IMR-90 (cell line): Measurements from ENCODE around the gene GALNT13. TPM values are rescaled to one million over a fixed set of nuclear protein-coding genes. Genes with fewer than 3 reads are reported as not detected.
A peak's percentile ranks its signal among the peaks of the same experiment; 100 is the strongest.

Experiments used
- ATAC-seq: fragments of 200-7000 bp; cut with Tn5 transposase; 2 replicates; pipeline ENCODE4 v1.9.1; 2020; ENCODE audit warnings: low read depth, mild to moderate bottlenecking, moderate library complexity
- BruUV-seq: library from RNA; stranded (reverse); fragments of 400-500 nt; replicated peaks from 2 replicates; lab custom pipeline; 2021; lab: Mats Ljungman, UMichigan
- CTCF ChIA-PET: fragments of 300-600 bp; formaldehyde crosslinking; extraction: SDS; loops from one replicate; lab custom pipeline; 2021; ENCODE audit warnings: antibody characterized with exemption; lab: Yijun Ruan, JAX
- POLR2A ChIA-PET: fragments of 300-600 bp; sonication (Branson Sonifier 250); formaldehyde crosslinking; loops from one replicate; lab custom pipeline; 2022; ENCODE audit warnings: antibody characterized with exemption; ENCODE audit not compliant: unreplicated experiment; lab: Charles Lee
- DNase-seq: peaks from one replicate; pipeline ENCODE4 v3.0.0; 2013
- H2AFZ ChIP-seq: replicated peaks from 2 replicates; pipeline ENCODE3; 2013; ENCODE audit warnings: low read length, mild to moderate bottlenecking; ENCODE audit not compliant: poor library complexity
- H2AK5ac ChIP-seq: 2 replicates; pipeline ENCODE4 v1.6.1; 2013; ENCODE audit warnings: low read depth, low read length, inconsistent platforms
- H2AK9ac ChIP-seq: replicated peaks from 2 replicates; pipeline ENCODE3; 2013; ENCODE audit warnings: mild to moderate bottlenecking, low read depth, low read length, moderate library complexity; ENCODE audit not compliant: poor library complexity
- H2BK120ac ChIP-seq: 2 replicates; pipeline ENCODE4 v1.6.1; 2013; ENCODE audit warnings: low read depth, low read length, inconsistent platforms
- H2BK15ac ChIP-seq: 3 replicates; pipeline ENCODE4 v1.6.1; 2013; ENCODE audit warnings: low read depth, low read length, inconsistent platforms
- H2BK20ac ChIP-seq: 2 replicates; pipeline ENCODE4 v1.6.1; 2013; ENCODE audit warnings: low read depth, mild to moderate bottlenecking, inconsistent platforms, low read length, moderate library complexity
- H2BK5ac ChIP-seq: 2 replicates; pipeline ENCODE4 v1.6.1; 2013; ENCODE audit warnings: mild to moderate bottlenecking, low read depth, low read length, inconsistent platforms; ENCODE audit not compliant: poor library complexity, severe bottlenecking
- H3K14ac ChIP-seq: replicated peaks from 2 replicates; pipeline ENCODE4 v1.6.1; 2013; ENCODE audit warnings: low read depth, low read length, inconsistent platforms
- H3K18ac ChIP-seq: 2 replicates; pipeline ENCODE4 v1.6.1; 2013; ENCODE audit warnings: low read depth, low read length, control low read depth
- H3K23ac ChIP-seq: 2 replicates; pipeline ENCODE4 v1.6.1; 2013; ENCODE audit warnings: low read depth, low read length, inconsistent platforms
- H3K27ac ChIP-seq: 2 replicates; pipeline ENCODE4 v1.5.1; 2013; ENCODE audit warnings: mild to moderate bottlenecking, control low read depth, low read length; ENCODE audit not compliant: insufficient read depth
- H3K27me3 ChIP-seq: 2 replicates; pipeline ENCODE4 v1.6.1; 2013; ENCODE audit warnings: low read length; ENCODE audit not compliant: control insufficient read depth, insufficient read depth
- H3K36me3 ChIP-seq: 2 replicates; pipeline ENCODE4 v1.6.1; 2013; ENCODE audit warnings: low read length, mixed read lengths; ENCODE audit not compliant: control insufficient read depth, insufficient read depth
- H3K4ac ChIP-seq: 2 replicates; pipeline ENCODE4 v1.6.1; 2013; ENCODE audit warnings: low read depth, low read length, inconsistent platforms
- H3K4me1 ChIP-seq: 2 replicates; pipeline ENCODE4 v1.6.1; 2013; ENCODE audit warnings: low read length, mixed read lengths; ENCODE audit not compliant: control insufficient read depth, insufficient read depth
- H3K4me2 ChIP-seq: 2 replicates; pipeline ENCODE4 v1.6.1; 2013; ENCODE audit warnings: low read depth, mild to moderate bottlenecking, control low read depth, low read length, moderate library complexity
- H3K4me3 ChIP-seq: 2 replicates; pipeline ENCODE4 v1.5.1; 2013; ENCODE audit warnings: low read depth, mild to moderate bottlenecking, control low read depth, low read length, moderate library complexity; ENCODE audit not compliant: insufficient read depth
- H3K56ac ChIP-seq: 2 replicates; pipeline ENCODE4 v1.6.1; 2013; ENCODE audit warnings: low read length, inconsistent platforms; ENCODE audit not compliant: insufficient read depth; ENCODE audit errors: extremely low read depth
- H3K79me1 ChIP-seq, 2 experiments: 2 replicates each; pipeline ENCODE4 v1.6.1; 2013; ENCODE audit warnings: low read length in 2 of 2, inconsistent platforms in 1 of 2, low read depth in 1 of 2
- H3K9ac ChIP-seq: 2 replicates; pipeline ENCODE4 v1.6.1; 2013; ENCODE audit warnings: low read depth, low read length, control low read depth
- H3K9me1 ChIP-seq: 2 replicates; pipeline ENCODE4 v1.6.1; 2013; ENCODE audit warnings: low read length, inconsistent platforms; ENCODE audit not compliant: insufficient read depth
- H3K9me3 ChIP-seq: 2 replicates; pipeline ENCODE4 v1.6.1; 2013; ENCODE audit warnings: low read length; ENCODE audit not compliant: control insufficient read depth, insufficient read depth
- H4K20me1 ChIP-seq: 2 replicates; pipeline ENCODE4 v1.6.1; 2013; ENCODE audit warnings: low read length, inconsistent platforms; ENCODE audit not compliant: insufficient read depth
- H4K5ac ChIP-seq: 2 replicates; pipeline ENCODE4 v1.6.1; 2013; ENCODE audit warnings: mild to moderate bottlenecking, low read depth, low read length, control low read depth
- H4K8ac ChIP-seq, 2 experiments: 2 replicates each; pipeline ENCODE4 v1.6.1; 2013; ENCODE audit warnings: low read depth in 2 of 2, low read length in 2 of 2, control low read depth in 1 of 2, inconsistent platforms in 1 of 2
- H4K91ac ChIP-seq: 2 replicates; pipeline ENCODE4 v1.6.1; 2013; ENCODE audit warnings: low read depth, low read length, inconsistent platforms; ENCODE audit not compliant: insufficient read depth
- FOS ChIP-seq: fragments of 150-350 bp; IDR thresholded peaks from 2 replicates; pipeline ENCODE4 v1.6.1; 2016; ENCODE audit warnings: low read depth, low read length
- MAFK ChIP-seq: IDR thresholded peaks from 2 replicates; pipeline ENCODE4 v1.6.1; 2012; ENCODE audit warnings: low read depth, low read length, improper control_type of control experiment
- RCOR1 ChIP-seq: IDR thresholded peaks from 2 replicates; pipeline ENCODE4 v1.6.1; 2012; ENCODE audit warnings: mild to moderate bottlenecking, low read length, improper control_type of control experiment; ENCODE audit not compliant: insufficient replicate concordance
- whole genome bisulfite sequencing, 2 experiments: methylation state at CpG; one replicate each; pipeline versions ENCODE4 v1.1.5 to v1.1.7; 2013; ENCODE audit warnings: missing lambda C conversion rate in 2 of 2; ENCODE audit not compliant: insufficient read length in 1 of 2; ENCODE audit errors: extremely low coverage in 2 of 2; 5-methylcytosine and 5-hydroxymethylcytosine counted together
- dilution Hi-C: fragments of 300-500 bp; cut with HindIII; formaldehyde crosslinking; loops from one replicate; pipeline ENCODE4 v1.14.3; 2018; ENCODE audit warnings: low sequenced_read_pairs; ENCODE audit not compliant: unreplicated experiment
- in situ Hi-C: fragments of 300-500 bp; cut with MboI; formaldehyde crosslinking; loops from 3 replicates; pipeline ENCODE4 v1.14.3; 2019; ENCODE audit warnings: low sequenced_read_pairs, inconsistent platforms, mixed read lengths
- intact Hi-C: fragments of 100-400 bp; cut with micrococcal nuclease; formaldehyde crosslinking; loops from 2 replicates; pipeline ENCODE4 v1.10.0; 2022
- polyA plus RNA-seq, 3 experiments: library from polyadenylated mRNA; depleted of rRNA; stranded (reverse); fragments of >200 nt; gene quantifications; 2 replicates each; pipeline ENCODE4 v1.2.3, GENCODE V29; 2012; ENCODE audit warnings: low replicate concordance in 1 of 3
- total RNA-seq: library from RNA; depleted of rRNA; stranded (reverse); fragments of >200 nt; gene quantifications from 2 replicates; pipeline ENCODE4 v1.2.3, GENCODE V29; 2012
- TF ChIP-seq, protein P1 (sequence below): fragments of 150-350 bp; IDR thresholded peaks from 2 replicates; pipeline ENCODE4 v1.6.1; 2016; ENCODE audit warnings: low read depth, mild to moderate bottlenecking, low read length, moderate library complexity, borderline replicate concordance

The GALNT13 gene
- total and polyA plus RNA-seq, 2 of the 4 experiments (the other 2 are of a cell fraction), result 0.03 TPM; not detected in 1

DNA sequence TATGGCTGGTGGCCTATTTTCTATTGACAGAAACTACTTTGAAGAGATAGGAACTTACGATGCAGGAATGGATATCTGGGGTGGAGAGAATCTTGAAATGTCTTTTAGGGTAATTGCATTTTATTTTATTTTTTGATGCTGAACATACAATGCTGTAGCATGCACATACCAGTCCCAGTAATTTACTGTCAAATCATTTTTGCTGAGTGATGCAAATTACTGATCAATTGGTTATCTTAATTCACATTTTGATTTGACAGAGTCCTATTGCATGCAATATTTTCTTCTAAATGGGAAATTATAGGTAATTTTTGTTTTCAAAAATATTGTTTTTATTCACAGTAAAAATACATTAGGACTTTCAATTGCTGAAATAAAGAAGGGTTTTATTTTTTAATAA lies 387.3 kb downstream of the GALNT13 start:
- POLR2A ChIA-PET, result no interaction called here
- Histone ChIP-seq H3K4me2 (no peak overlapping the region), H3K27ac (no peak overlapping the region), H2AFZ (no peak overlapping the region), H3K18ac (no peak overlapping the region), H2BK120ac (no peak overlapping the region), H3K4me3 (no peak overlapping the region), H4K8ac (no peak overlapping the region), H2BK15ac (no peak overlapping the region), H3K9me3 (peaks cover 7% of the 10 kb centered on the region; the same call in 1 of the 2 replicates), H4K20me1 (no peaks in the 10 kb centered on the region), H2BK20ac (no peak overlapping the region), H3K23ac (no peak overlapping the region), H3K9me1 (no peaks in the 10 kb centered on the region), H3K27me3 (no peaks in the 10 kb centered on the region), H2BK5ac (no peak overlapping the region), H3K79me1 (no peaks in the 10 kb centered on the region), H3K4me1 (no peaks in the 10 kb centered on the region), H4K91ac (no peak overlapping the region), H4K5ac (no peak overlapping the region), H3K14ac (no peak overlapping the region), H3K4ac (no peak overlapping the region), H3K36me3 (no peaks in the 10 kb centered on the region), H3K9ac (no peak overlapping the region), H2AK5ac (no peak overlapping the region), H2AK9ac (no peak overlapping the region), H3K56ac (no peak overlapping the region)
- dilution Hi-C loops, result no loop called here
- TF ChIP-seq MAFK (peak; percentile 90), FOS (no peak), RCOR1 (no peak)
- TF ChIP-seq, protein P1, sequence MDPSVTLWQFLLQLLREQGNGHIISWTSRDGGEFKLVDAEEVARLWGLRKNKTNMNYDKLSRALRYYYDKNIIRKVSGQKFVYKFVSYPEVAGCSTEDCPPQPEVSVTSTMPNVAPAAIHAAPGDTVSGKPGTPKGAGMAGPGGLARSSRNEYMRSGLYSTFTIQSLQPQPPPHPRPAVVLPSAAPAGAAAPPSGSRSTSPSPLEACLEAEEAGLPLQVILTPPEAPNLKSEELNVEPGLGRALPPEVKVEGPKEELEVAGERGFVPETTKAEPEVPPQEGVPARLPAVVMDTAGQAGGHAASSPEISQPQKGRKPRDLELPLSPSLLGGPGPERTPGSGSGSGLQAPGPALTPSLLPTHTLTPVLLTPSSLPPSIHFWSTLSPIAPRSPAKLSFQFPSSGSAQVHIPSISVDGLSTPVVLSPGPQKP, result no peak
- ATAC-seq, result no peak
- no CpG with 5 or more reads among the region's 1 CpG for WGBS, 2 experiments
- intact Hi-C loops, result no loop called here
- DNase-seq, result no peak
- CTCF ChIA-PET, result no interaction called here
- in situ Hi-C loops, result no loop called here
- no TSS peak for BruUV-seq
